GM18873 (cell line): ENCODE data around the gene PBLD.

ENCODE experiments used
- ATAC-seq: cut with Tn5 transposase; IDR thresholded peaks from one replicate; pipeline ENCODE4 v1.9.1; 2021; ENCODE audit warnings: mild to moderate bottlenecking, moderate library complexity, moderate number of reproducible peaks; ENCODE audit not compliant: unreplicated experiment, low FRiP score

PBLD gene

GRCh38 chr10:68332259-68333057 is at the start of gene PBLD:
TSS of gene PBLD (minus strand) at chr10:68332928. CDS start at chr10:68306844, 26,084 bp downstream.
- no peak for ATAC-seq

GRCh38 chr10:68371604-68372003 is 38.9 kb upstream of the PBLD start:
- no peak for ATAC-seq

DNA sequence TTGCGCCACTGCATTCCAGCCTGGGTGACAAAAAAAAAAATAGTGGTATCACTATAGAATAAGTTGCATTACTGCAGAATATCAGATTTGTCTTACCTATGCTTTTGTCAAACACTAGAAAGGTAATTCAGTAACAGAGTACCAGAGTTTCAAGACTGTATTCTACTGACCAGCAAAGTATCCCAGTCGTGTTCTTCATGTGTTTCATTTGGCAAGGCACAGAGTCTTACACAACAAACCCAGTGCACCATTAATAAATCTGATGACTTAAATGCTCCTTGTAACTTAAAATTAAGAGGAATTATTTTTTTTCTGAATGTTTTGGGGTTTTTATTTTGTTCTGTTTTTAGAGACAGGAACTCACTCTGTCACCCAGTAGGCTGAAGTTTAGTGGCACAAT is 34.4 kb upstream of the PBLD start:
- ATAC-seq: no peak

- ATAC-seq: no peak
These were observed 33.9 kb upstream of the PBLD start for GRCh38 chr10:68366600-68366999.

DNA sequence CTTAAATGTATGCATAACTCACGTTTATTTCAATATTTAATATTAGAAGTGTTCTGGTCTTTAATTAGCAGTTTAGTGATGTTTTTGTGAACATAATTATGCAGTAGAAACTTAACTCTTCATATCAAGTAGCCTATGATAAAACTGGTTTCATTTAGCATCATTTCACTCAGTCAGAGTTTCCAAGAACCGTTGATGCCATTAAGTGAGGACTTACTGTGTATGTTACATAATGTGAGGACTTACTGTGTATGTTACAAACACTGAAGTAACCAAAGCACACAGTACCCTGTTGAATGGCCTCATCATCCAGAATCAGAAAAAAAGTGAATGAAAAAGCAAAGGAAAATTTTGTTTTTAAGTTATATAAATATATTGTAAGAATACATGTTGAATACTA is 32.9 kb upstream of the PBLD start:
- ATAC-seq: no peak

- ATAC-seq: no peak
These were observed 31.6 kb upstream of the PBLD start for GRCh38 chr10:68364101-68364886.

- no peak for ATAC-seq
These were observed 29.9 kb upstream of the PBLD start for GRCh38 chr10:68362590-68362989.

DNA sequence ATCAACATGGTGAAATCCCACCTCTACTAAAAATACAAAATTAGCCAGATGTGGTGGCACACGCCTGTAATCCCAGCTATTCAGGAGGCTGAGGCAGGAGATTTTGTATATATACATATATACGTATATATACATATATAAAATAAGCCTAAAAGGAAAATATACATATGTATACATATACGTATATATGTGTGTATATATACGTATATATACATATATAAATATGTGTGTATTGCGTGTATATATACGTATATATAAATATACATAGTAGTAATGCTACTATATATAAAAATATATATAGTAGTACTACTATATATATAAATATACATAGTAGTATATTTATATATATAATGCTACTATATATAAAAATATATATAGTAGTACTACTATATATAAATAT is 26.5 kb upstream of the PBLD start:
- ATAC-seq: no peak

DNA sequence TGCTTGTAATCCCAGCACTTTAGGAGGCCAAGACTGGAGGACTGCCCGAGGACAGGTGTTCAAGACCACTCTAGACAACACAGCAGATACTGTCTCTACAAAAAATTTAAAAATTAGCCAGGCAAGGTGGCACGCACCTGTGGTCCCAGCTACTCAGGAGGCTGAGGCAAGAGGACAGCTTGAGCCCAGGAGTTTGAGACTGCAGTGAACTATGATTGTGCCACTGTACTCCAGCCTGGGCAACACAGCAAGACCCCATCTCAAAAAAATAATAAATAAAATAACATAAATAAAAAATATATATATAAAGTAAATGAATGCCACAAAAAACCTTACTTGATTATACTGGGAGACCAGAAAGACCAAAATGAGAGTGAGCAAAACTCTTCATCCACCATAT is 20.8 kb upstream of the PBLD start:
- ATAC-seq: no peak

DNA sequence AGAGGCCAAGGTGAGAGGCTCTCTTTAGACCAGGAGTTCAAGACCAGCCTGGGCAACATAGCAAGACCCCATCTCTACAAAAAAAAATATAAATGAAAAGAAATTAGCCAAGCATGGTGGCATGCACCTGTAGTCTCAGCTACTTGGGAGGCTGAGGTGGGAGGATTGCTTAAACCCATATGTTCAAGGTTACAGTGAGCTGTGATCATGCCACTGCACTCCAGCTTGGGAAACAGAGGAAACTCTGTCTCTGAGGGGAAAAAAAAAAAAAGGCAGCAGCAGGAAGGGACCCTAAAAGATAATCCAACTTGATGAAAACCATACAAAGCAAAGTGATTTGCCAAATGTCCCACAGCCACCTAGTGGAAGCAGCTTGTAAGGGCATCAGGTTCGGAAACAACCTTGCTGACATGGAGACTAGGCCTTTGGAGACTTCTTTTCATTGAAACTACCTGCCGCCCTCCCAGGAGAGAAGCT is 15.6 kb upstream of the PBLD start:
- no peak for ATAC-seq

DNA sequence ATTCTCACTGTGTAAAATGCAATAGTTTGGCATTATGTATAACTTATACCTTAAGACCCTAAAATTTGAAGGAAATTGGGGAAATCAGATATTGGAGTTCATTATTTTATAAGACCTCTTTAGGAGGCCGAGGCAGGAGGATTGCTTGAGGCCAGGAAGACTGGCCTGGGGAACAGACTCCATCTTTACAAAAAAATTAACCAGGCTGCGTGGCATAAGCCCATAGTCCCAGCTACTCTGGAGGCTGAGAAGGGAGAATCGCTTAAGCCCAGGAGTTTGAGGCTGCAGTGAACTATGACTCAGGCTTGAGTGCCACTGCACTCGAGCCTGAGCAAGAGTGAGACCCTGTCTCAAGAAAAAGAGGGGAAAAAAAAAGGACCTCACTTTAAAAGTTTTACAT is 14.0 kb upstream of the PBLD start:
- ATAC-seq: no peak

DNA sequence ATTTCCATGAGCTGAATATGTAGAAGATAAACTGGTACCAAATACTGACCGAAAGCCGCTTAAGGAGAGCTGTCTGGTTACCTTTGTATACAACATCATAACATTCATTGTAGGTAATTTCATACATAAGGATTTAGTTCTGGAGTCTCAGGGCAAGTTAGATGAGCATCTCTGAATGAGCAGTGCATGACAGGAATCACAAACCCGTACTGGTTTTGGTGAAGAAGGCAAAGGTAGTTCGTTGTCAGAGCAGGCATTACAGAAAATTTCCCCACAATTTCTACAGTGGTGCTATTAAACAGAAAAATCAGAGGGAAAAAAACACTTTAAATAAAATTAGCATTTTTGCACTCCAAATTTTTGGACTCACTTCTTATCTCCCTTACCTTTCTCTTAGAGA is 12.9 kb upstream of the PBLD start:
- ATAC-seq: no peak

- ATAC-seq: no peak
These were observed 10.3 kb upstream of the PBLD start for GRCh38 chr10:68342909-68343516.

DNA sequence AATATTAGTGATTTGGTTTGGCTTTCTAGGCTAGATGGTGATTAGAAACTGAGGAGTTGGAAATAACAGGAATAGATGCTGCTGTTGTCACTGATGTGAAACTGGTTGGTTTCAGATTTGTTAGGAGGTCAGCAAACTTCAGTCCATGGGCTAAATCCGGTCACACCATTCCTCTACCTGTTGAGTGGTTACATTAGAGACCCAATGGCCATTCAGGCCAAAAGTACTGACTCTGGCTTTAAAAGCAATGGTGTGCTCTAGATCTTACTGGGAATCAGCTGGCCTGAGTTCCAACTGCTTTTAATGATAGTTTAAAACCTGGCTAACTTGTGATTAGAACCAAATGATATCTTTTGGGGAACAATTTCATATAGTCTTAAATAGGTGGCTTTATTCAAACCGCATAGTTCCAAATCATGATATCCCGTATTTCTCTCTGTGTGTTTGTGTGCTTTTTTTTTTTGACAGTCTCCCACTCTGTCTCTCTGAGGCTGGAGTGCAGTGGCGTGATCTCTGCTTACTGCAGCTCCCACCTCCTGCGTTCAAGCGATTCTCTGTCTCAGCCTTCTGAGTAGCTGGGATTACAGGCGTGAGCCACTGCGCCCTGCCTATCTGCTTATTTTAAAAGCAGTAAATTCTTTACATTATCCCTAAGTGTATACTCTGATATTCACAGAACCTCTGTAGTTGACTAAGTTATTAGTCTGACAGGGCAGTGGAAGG is 7.8 kb upstream of the PBLD start:
- no peak for ATAC-seq

GRCh38 chr10:68336754-68337351 is 4.1 kb upstream of the PBLD start:
- no peak for ATAC-seq

- ATAC-seq: no peak
These were observed 2.1 kb upstream of the PBLD start for GRCh38 chr10:68334672-68335467.

DNA sequence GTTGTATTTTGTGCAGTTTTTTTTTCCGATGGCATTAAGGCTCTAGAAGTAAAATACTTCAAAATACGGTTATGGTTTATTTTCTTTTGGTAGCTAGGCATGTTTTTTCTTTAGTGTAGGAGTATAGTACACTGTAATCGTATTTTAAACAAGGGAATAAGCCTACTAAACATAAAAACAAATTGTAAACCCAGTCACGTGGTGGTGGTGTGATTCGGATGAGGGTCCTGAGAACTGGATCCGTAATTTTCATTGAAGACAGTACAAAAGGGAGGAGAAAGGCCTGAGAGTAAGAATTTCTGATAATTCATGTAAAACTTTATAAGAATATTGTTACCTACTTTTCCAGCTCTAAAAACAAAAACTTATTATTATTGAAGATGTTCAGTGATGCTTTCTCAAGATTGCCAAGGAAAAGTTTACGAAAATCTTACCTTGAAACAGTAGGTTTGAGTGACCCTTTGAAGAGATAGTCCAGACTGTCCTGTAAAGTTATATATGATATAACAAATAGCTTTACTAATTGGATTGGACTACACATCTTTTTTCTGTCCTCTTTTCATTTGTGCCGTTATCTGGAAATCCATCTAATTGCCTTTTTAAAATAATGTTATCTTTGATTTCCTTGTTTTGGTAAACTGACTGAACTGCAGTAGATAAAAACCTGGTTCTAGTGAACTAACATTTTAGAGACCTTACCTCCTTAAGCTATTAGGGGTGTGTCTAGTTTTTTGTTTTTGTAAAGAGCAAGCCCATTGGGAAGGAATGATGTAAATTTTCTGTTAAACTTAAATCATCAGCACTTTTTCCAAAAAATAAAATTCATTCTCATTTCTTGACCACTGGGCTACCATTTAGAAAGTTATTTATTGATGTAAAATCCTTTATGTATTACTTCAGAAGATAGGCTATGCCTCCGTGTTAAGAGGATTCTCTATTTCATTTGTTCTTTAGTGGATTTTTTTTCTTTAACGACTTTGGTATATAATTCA is 1.0 kb upstream of the PBLD start:
- ATAC-seq: no peak

DNA sequence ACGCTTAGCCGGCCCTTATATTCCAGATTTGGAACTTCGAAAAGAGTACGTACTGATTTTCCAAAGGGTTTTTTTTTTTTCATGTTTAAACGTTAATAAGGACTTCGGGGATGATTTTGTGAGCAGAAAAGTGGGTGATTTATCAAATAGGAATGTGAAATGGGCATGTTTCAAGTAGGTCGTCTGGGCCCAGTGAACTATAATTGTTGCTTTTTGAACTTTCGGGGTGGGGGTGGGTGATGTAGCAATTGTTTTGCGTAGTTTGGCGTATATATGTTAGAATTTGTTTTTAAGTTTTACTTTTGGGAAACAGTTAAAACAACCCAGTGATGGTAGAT is 299 bp upstream of the PBLD start:
- no peak for ATAC-seq
